Esophagus squamous epithelium (tissue), 5 donors: ENCODE data around the gene MYO7B. TPM values are rescaled to one million over a fixed set of nuclear protein-coding genes. Genes with fewer than 3 reads are reported as not detected.

Experiments used
- DNase-seq: peaks from one replicate; lab custom pipeline; 2025; lab: John Stamatoyannopoulos, UW
- H3K27ac ChIP-seq, 4 donors: fragments of 200-600 bp; sonication (generic); one replicate each; pipeline ENCODE4 v1.5.1; 2016 to 2019; ENCODE audit warnings: mild to moderate bottlenecking in 1 of 4
- H3K27me3 ChIP-seq, 4 donors: fragments of 200-600 bp; sonication (generic); 1 replicate in 3 of 4; 2 replicates in 1 of 4; pipeline versions ENCODE4 v1.5.1 to v1.6.0; 2017 to 2021; ENCODE audit warnings: antibody characterized with exemption in 1 of 4
- H3K36me3 ChIP-seq, 3 donors: fragments of 200-600 bp; sonication (generic); one replicate each; pipeline ENCODE4 v1.5.1; 2016 to 2019
- H3K4me1 ChIP-seq, 3 donors: fragments of 200-600 bp; sonication (generic); one replicate each; pipeline ENCODE4 v1.5.1; 2017 to 2019
- H3K4me3 ChIP-seq, 4 donors: fragments of 200-600 bp; sonication (generic); 1 replicate in 3 of 4; 2 replicates in 1 of 4; pipeline ENCODE4 v1.5.1; 2016 to 2019; ENCODE audit warnings: mild to moderate bottlenecking in 2 of 4, moderate library complexity in 1 of 4
- H3K9me3 ChIP-seq, 3 donors: fragments of 200-600 bp; sonication (generic); one replicate each; pipeline ENCODE4 v1.5.1; 2016 to 2019
- POLR2A ChIP-seq, 4 donors: fragments of 450-650 bp; IDR thresholded peaks; one replicate each; pipeline ENCODE4 v1.6.1; 2017; ENCODE audit warnings: antibody characterized with exemption in 4 of 4, mild to moderate bottlenecking in 4 of 4, moderate library complexity in 3 of 4
- WGBS, 2 donors: methylation state at CpG; one replicate each; pipeline ENCODE4 v1.1.5; 2018; 5-methylcytosine and 5-hydroxymethylcytosine counted together
- intact Hi-C: fragments of 100-400 bp; cut with DNase I; formaldehyde crosslinking; loops from one replicate; pipeline ENCODE4 v1.15.0; 2022
- total RNA-seq, 4 donors: library from RNA; depleted of rRNA; stranded (reverse); fragments of >200 nt; gene quantifications; one replicate each; pipeline ENCODE4 v1.1.0, GENCODE V29; 2016
- TF ChIP-seq, protein P1 (sequence below), 6 experiments: fragments of 450-650 bp in 4 of 6; fragments of 200-600 bp in 2 of 6; sonication (generic) in 2 of 6; IDR thresholded peaks; one replicate each; pipeline ENCODE4 v1.5.1; 2016 to 2019; ENCODE audit warnings: antibody characterized with exemption in 6 of 6, mild to moderate bottlenecking in 4 of 6, moderate library complexity in 4 of 6
- donor health status: DM: yes; HTN: yes; CAD: no.

Gene MYO7B
- total RNA-seq, 4 donors from 2014 or later: 0.19 TPM; not detected in 3

- Histone ChIP-seq H3K27me3 (peaks cover 0 to 9% (median 0%) of the 10 kb centered on the region in 4 donors), H3K27ac (no peak overlapping the region), H3K36me3 (no peaks in the 10 kb centered on the region), H3K9me3 (no peaks in the 10 kb centered on the region), H3K4me3 (no peak overlapping the region), H3K4me1 (peaks cover 0 to 11% (median 5%) of the 10 kb centered on the region in 3 donors)
- no peak for DNase-seq
- intact Hi-C loops: no loop called here
- WGBS, 2 donors: 69 to 100% methylated on average over 2 to 8 of the region's 11 CpGs
- TF ChIP-seq, protein P1, sequence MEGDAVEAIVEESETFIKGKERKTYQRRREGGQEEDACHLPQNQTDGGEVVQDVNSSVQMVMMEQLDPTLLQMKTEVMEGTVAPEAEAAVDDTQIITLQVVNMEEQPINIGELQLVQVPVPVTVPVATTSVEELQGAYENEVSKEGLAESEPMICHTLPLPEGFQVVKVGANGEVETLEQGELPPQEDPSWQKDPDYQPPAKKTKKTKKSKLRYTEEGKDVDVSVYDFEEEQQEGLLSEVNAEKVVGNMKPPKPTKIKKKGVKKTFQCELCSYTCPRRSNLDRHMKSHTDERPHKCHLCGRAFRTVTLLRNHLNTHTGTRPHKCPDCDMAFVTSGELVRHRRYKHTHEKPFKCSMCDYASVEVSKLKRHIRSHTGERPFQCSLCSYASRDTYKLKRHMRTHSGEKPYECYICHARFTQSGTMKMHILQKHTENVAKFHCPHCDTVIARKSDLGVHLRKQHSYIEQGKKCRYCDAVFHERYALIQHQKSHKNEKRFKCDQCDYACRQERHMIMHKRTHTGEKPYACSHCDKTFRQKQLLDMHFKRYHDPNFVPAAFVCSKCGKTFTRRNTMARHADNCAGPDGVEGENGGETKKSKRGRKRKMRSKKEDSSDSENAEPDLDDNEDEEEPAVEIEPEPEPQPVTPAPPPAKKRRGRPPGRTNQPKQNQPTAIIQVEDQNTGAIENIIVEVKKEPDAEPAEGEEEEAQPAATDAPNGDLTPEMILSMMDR (IDR thresholded peaks at IDR 0.05): no peak
- TF ChIP-seq POLR2A (IDR thresholded peaks at IDR 0.05): no peak
These were observed 29.2 kb downstream of the MYO7B start for GRCh38 chr2:127564429-127565260.

GRCh38 chr2:127565261-127566138 lies 30.0 kb downstream of the MYO7B start:
- TF ChIP-seq POLR2A (IDR thresholded peaks at IDR 0.05): no peak
- TF ChIP-seq, protein P1 (IDR thresholded peaks at IDR 0.05): no peak
- DNase-seq: no peak
- Histone ChIP-seq H3K27me3 (peaks cover 0 to under 1% (median 0%) of the 10 kb centered on the region in 4 donors), H3K9me3 (no peaks in the 10 kb centered on the region), H3K27ac (no peak overlapping the region), H3K4me3 (no peak overlapping the region), H3K4me1 (peaks cover 0 to 12% (median 11%) of the 10 kb centered on the region in 3 donors), H3K36me3 (no peaks in the 10 kb centered on the region)
- intact Hi-C loops: no loop called here
- 100% methylated on average over 5 of the region's 12 CpGs; no CpG with 5 or more reads in 1 of the 2 donors for WGBS, 2 donors

DNA sequence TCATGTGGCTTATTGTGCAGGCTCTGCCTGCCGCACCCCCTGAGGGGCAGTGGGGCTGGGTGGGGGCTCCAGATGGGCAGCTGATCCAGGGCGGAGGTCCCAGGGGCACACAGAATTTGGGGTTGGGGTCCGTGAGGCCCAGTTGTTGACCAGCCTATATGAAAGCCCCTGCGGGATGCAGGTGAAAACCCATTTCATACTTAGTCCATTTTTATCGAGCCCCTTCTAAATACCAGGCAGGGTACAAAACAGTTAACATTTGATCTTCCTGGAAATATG lies 30.6 kb downstream of the MYO7B start:
- WGBS, 2 donors: 95% methylated on average over 3 to 4 of the region's 5 CpGs
- no peak overlapping the region for H3K27ac ChIP-seq
- no peak overlapping the region for H3K4me3 ChIP-seq
- H3K4me1 ChIP-seq: peaks cover 0 to 12% (median 11%) of the 10 kb centered on the region in 3 donors
- TF ChIP-seq, protein P1 (IDR thresholded peaks at IDR 0.05): no peak
- no peak for TF ChIP-seq POLR2A (IDR thresholded peaks at IDR 0.05)
- no peak for DNase-seq
- intact Hi-C loops: no loop called here
- no peaks in the 10 kb centered on the region for H3K36me3 ChIP-seq
- H3K9me3 ChIP-seq: no peaks in the 10 kb centered on the region
- H3K27me3 ChIP-seq: no peaks in the 10 kb centered on the region

DNA sequence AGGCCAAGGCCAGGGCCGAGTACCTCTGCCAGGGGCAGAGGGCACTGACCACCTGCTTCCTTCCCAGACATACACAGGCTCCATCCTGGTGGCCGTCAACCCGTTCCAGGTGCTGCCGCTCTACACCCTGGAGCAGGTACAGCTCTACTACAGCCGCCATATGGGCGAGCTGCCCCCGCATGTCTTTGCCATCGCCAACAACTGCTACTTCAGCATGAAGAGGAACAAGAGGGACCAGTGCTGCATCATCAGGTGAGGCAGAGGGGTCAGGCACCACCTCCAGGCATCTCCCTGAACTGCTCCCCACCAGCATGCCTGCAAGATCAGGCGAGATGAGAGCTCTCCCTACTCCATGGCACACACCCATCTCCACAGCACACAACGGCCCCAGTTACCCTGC lies 31.1 kb downstream of the MYO7B start:
- DNase-seq: no peak
- no peak overlapping the region for H3K4me3 ChIP-seq
- H3K9me3 ChIP-seq: no peaks in the 10 kb centered on the region
- no peaks in the 10 kb centered on the region for H3K27me3 ChIP-seq
- peaks cover 0 to 12% (median 11%) of the 10 kb centered on the region in 3 donors for H3K4me1 ChIP-seq
- no peak overlapping the region for H3K27ac ChIP-seq
- intact Hi-C loops: no loop called here
- 55 to 67% methylated on average over 1 to 6 of the region's 10 CpGs for WGBS, 2 donors
- H3K36me3 ChIP-seq: no peaks in the 10 kb centered on the region
- TF ChIP-seq POLR2A (IDR thresholded peaks at IDR 0.05): no peak
- TF ChIP-seq, protein P1 (IDR thresholded peaks at IDR 0.05): no peak
